GM18517 (cell line): ENCODE measurements around the gene NUCB1.

ENCODE experiments used
- ATAC-seq: cut with Tn5 transposase; IDR thresholded peaks from one replicate; pipeline ENCODE4 v1.9.1; 2021; ENCODE audit warnings: mild to moderate bottlenecking, moderate library complexity; ENCODE audit not compliant: unreplicated experiment

The NUCB1 gene

DNA sequence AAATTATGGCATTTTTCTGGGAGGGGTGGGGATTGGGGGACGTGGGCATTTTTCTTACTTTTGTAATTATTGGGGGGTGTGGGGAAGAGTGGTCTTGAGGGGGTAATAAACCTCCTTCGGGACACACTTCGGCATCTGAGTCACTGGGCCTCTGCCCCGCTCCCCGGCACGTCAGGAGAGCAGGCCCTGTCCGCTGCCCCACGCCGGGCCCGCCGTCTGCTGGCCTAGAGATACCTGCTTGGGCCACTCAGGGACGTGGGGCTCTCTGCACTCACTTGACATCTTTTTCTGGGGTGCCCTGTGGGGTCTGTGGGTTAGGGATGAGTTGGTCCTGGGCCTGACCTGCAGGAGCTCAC, 61.5 kb downstream of the NUCB1 start:
- no peak for ATAC-seq

DNA sequence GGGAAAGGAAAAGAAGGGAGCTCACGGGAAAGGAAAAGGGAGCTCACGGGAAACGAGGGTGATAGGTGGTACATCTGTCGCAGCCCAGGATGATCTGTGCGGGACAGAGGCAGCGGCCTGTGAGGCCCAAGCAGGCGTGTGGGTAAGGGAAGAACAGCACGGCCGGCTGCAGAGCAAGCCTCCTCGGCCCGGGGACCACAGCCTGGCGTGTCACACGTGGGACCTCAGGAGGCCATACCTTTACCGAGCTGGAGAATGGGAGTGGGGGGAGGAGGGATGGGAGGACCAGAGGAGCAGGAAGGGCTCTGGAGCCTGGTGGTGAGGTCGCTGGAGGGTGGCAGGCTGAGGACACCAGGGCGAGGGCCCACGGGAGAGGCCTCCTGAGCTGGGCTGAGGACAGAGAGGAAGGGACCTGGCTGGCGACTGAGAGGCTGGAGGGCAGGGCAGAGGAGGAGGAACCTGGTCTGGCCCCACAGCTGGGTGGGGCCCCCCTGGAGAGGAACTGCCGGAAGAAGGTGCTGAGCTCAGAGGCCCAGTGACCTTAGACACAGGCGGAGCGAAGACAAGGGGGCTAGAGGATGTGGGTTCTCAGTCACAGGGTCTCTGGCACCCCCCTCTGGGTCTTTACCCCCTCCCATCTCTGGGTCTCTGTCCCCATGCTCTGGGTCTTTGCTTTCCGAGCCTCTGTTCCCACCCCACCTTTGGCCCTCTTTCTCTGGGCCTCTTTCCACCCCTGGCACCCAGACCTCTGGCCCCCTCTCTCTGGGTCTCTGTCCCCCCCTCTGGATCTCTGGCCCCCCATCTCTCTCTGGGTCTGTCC, 62.1 kb downstream of the NUCB1 start:
- no peak for ATAC-seq

DNA sequence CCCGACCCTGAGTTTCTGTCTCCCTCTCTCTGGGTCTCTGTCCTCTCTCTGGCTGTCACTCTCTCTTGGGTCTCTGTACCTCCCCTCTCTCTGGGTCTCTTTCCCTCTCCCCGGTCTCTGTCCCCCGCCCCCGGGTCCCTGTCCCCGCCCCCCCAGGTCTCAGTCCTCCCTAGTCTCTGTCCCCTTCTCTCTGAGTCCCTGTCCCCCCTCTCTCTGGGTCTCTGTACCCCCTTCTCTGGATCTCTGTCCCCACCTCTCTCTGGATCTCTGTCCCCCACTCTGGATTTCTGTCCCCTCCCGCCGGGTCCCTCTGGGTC, 62.7 kb downstream of the NUCB1 start:
- ATAC-seq, result no peak

DNA sequence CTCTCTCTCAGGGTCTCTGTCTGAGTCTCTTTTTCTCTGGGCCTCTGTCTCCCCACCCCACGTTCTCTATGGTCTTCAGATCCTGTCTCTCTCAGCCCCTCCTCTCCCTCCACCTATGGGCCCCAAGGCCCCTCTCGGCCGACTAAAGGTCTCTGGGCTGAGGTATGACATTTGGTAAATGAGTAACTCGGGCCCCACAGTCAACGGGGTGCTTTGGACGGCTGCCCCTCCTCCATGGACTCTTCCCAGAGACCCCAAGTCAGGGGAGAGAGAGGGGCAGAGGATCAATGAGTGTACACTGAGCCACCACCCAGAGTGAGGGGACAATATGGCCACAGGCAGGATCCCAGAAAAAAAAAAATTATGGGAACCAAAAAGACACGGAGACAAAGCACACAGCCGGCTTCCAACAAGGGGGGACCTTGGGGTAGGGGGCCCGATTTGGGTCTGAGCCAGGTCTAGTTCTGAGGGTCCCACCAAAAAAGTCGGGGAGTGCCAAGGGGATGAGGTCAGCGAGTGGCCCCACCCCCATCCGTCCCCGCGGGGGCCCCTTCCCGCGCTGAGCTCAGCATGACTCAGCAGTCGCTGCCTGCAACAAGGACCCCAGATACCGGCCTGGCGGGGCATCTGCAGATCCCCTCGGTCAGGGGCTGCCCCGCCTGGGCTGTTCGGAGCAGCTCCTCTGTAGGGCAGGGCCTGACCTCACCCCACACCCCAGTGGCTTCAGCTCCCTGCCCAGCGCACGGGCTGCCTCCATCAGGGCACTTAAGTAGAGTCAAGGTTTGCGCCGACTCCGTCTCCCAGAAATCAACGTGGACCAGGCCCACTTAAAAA, 63.5 kb downstream of the NUCB1 start:
- no peak for ATAC-seq

DNA sequence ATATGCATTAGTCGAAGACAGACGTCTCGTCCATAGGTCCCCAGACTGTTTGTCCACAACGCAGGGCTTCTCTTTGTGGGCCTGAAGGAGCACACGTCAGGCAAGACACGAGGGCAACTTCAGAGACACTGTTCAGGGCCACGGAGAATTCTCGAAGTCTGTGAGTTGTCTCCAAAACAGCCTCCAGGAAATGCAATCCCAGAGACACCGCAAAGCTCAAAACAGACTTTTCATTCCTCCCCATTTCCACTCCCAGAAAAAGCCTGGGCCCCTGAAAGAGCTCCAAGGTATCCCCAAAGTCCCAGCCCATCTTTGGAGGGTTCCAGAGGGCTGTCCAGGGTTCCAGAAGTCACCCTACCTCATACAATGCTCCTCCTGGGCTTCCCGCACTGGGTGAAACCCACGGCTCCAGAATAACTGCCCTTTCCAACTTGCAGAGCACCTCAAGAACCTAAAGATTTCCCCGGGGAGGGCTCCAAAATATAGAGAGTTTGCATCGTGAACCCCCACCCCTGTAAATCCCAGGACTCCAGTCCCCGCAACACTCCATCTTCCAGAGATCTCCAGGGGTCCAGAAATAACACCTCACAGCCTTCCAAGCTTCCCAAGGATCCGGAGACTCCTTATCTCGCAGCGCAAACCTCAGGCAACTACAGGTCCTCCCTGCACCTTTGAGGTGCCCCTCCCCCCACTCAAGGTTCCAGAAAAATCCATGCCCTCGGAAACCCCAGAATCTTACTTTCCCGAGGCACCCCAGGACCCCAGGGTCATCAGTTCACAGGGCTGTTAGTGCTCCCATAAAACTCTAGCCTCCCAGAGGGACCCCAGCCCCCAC, 64.3 kb downstream of the NUCB1 start:
- ATAC-seq, result no peak

DNA sequence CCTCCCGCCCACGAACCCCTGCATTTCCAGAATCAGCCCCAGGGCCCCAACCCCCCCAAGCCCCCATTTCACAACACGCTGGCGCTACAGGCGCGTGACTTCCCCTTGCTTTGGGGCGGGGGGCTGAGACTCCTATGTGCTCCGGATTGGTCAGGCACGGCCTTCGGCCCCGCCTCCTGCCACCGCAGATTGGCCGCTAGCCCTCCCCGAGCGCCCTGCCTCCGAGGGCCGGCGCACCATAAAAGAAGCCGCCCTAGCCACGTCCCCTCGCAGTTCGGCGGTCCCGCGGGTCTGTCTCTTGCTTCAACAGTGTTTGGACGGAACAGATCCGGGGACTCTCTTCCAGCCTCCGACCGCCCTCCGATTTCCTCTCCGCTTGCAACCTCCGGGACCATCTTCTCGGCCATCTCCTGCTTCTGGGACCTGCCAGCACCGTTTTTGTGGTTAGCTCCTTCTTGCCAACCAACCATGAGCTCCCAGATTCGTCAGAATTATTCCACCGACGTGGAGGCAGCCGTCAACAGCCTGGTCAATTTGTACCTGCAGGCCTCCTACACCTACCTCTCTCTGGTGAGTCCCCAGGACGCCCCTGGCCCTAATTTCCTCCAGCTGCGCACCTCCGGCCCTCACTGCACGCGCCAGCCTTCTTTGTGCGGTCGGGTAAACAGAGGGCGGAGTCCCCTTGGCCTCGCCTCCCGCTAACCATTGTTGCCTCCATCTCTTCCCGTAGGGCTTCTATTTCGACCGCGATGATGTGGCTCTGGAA, 65.1 kb downstream of the NUCB1 start, which contains the start of gene FTL:
FTL (plus strand) TSS at position 270 of the 766 bp plus-strand sequence; CDS start at position 469, 199 bp downstream.
- ATAC-seq, result peak; percentile 48

DNA sequence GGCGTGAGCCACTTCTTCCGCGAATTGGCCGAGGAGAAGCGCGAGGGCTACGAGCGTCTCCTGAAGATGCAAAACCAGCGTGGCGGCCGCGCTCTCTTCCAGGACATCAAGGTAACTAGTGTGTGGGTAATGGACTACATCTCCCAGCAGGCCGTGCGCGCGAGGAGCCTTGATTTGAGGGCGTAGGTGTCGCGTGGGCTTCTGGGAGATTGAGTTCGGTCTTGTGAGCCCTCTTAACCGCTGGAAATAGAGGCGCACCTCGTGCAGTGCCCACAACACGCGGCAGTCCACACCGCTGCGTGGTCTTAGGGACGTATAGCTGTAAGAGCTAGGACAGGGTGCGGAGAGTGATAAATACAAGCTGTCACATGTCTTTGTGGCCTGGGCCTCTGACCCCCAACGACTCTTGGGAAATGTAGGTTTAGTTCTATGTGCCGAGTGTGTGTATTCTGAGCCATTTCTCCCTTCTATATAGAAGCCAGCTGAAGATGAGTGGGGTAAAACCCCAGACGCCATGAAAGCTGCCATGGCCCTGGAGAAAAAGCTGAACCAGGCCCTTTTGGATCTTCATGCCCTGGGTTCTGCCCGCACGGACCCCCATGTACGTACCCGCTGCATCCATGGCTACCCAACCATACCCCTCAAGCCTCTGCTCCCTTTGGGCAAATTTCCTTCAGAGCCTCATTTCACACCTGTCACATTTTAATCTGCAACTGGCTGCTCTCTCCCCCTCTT, 65.9 kb downstream of the NUCB1 start:
- ATAC-seq, result peak; percentile 25

DNA sequence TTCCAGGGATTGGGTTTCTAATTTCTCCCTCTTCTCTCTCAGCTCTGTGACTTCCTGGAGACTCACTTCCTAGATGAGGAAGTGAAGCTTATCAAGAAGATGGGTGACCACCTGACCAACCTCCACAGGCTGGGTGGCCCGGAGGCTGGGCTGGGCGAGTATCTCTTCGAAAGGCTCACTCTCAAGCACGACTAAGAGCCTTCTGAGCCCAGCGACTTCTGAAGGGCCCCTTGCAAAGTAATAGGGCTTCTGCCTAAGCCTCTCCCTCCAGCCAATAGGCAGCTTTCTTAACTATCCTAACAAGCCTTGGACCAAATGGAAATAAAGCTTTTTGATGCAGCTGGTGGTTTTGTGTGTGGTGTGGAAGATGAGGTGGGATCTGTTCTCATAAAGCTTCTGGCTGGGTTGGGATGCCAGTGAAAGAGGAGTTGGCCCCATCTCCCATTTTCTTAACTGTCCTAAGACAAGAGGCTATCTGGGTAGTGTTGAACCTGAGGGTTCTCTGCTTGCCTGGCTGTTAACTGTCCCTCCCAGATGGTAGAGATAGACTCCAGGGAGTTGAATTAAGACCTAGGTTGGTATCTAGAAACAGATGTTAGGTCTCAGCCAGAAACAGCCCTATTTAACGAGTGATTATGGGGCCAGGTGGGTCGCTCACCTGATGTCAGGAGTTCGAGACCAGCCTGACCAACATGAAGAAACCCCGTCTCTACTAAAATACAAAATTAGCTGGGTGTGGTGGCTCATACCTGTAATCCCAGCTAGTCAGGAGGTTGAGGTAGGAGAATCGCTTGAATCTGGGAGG, 66.6 kb downstream of the NUCB1 start:
- no peak for ATAC-seq

DNA sequence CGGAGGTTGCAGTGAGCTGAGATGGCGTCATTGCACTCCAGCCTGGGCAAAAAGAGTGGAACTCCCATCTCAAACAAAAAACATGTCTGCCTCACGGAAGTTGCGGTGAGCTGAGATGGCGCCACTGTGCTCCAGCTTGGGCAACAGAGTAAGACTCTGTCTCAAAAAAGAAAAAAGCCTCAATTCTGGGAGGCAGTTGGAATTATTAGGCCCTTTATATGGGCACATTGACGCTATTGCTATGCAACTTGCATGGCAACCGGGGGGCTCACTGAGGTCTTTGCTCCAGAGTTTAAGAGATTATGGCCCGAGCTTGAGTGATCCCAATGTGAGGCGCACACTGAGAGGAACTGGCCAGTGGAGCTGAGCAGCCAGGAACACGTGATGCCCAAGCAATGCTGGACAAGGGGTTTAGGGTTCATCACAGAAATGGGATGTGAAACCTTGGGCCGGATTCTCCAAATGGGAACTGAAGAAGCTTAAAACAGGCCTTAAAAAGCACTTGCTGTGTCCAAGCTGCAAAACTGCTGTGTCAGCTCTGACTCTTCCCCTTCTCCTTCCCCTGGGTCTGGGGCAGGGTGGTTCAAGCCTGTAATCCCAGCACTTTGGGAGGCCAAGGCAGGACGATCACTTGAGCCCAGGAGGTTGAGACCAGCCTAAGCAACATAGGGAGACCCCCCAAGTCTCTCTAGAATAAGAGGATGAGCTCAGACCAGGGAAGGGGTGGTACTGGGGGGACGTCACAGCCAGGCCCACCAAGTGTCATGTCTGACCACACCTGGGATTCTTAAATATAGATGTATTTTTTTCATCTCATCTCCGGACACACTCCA, 67.5 kb downstream of the NUCB1 start:
- ATAC-seq, result no peak

DNA sequence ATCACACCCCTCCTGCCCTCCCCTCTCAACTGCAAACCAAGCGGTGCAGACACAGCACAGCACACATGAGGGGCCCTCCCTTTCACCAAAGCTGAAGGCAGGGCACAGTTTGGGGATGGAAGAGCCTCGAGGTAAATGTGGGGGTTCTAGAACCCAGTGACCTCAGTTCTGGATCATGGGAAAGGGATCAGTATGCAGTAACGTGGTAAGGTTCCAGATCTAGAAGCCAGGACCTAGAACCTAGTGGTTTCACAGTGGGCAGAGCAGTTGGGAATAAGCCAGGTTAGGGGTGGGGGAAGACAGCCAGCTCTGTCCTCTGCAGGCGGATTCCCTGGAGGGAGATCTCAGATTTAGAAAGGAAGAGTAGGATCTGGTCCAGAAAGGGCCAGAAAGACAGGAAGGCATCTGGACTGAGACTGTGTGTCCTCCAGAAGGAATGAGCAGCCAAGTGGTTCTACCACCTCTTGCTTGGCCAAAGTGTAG, 68.1 kb downstream of the NUCB1 start:
- ATAC-seq, result no peak

DNA sequence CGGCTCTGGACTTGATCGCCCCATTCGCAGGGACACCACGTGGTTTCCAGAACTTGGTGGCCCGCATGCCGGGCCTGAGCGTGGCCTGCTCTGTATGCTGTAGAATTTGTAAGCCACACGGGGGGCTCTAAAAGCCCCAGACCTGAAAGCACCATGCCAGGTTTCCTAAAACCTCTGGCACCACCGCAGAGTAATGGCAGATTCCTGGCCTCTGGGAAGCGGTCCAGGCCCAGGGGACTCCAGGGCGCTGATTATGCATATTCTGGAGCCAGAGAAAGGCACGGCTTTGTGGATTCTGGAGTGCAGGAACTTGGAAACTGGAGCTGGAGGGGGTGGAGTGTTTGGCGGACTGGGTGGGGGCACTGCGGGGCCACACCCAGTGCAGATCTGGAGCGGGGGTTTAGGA, 68.7 kb downstream of the NUCB1 start:
- ATAC-seq, result no peak

DNA sequence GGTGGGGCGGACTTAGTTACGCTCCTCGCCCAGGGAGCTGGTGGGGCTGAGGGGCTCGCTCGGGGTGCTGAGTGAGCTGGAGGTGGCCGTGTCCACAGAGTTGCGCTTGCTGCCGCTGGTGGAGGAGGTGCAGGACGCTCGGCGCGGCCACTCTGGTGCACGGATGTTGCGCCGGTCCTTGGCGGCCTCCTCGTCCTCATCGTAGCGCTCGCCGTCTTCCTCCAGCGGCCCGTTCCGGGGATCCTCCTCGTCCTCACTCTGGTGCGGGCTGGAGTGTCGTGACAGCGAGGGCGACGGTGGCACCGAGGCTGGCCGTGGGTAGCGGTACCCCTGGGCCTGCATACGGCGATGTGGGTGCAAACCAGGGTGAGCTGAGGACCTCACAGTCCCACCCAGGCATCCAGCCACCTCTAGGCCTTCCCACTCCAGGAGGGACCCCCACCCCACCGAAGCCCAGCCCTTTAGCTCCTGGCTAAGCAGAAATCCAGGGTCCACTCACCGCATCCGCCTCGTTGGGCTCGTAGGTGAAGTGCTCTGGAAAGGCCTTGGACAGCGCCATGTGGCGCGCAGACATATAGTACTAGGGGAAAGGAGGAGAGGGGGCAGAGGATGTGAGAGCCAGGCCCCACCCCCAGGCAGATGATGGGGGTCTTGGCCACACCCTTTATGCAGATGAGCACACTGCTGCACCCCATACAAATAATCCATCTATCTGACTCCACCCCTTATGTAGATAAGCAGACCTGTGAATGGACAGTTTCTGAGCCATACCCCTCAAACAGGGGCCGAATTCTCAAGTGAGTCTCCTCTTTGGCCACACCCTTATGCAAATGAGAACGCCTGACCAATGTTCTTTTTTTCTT, 69.4 kb downstream of the NUCB1 start:
- no peak for ATAC-seq

DNA sequence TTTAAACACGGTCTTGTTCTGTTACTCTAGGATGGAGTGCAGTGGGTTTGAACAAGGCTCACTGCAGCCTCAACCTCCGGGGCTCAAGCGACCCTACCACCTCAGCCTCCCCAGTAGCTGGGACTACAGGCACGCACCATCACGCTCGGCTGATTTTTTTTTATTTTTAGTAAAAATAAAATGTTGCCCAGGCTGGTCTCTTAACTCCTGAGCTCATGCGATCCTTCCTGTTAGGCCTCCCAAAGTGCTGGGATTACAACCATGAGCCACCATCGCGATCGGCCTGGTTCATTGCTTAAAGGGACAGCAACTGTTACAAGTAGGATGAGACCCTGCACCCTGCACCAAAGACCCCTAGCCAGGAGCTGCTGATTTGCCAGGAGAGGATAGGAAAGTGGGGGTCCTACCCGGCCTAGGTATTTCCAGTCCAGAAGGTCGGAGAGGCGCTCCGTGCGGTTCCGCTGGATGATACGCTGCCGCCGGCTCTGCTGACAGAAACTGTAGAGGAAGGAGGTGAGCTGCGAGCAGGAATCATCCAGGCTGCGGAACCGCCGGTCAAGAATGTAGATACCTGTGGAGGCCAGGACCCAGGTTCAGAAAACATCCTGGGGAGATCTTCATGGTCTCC, 70.1 kb downstream of the NUCB1 start:
- ATAC-seq, result no peak

DNA sequence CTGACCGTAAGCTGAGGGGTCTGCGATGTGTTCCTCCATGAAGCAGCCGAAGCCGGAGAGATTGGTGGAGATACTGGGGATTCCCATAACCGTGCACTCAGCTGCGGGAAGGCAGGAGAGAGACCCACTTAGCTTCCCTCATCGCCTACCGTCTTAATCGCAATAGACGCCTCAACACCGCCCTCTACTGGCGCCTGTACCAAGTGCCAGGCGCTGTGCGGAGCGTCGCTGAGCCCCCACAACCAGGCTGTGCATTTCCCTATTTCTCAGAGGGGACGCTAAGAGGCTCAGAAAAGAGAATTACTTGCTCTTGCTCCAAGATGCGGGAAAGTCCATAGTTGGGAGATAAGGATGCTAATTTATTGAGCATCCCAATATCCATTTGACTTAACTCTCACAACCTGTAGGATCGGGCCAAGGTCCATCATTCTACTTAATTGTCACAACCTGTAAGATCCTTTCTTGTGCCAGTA, 70.8 kb downstream of the NUCB1 start:
- peak; percentile 44 for ATAC-seq
